PC-9 (cell line): Measurements from ENCODE around the gene SLC23A1. TPM values are rescaled to one million over a fixed set of nuclear protein-coding genes. Genes with fewer than 3 reads are reported as not detected.

Source experiments
- BruUV-seq: library from RNA; stranded (reverse); fragments of 400-500 nt; replicated peaks from 2 replicates; lab custom pipeline; 2021; lab: Mats Ljungman, UMichigan
- CTCF ChIA-PET: fragments of 300-600 bp; sonication (Branson Sonifier 250); formaldehyde crosslinking; loops from one replicate; lab custom pipeline; 2022; ENCODE audit warnings: antibody characterized with exemption; lab: Charles Lee
- POLR2A ChIA-PET: fragments of 300-600 bp; sonication (Branson Sonifier 250); formaldehyde crosslinking; loops from one replicate; lab custom pipeline; 2022; ENCODE audit warnings: antibody characterized with exemption; ENCODE audit not compliant: unreplicated experiment; lab: Charles Lee
- DNase-seq, 2 experiments: peaks; one replicate each; pipeline versions ENCODE4 v3.0.0 to v3.0.0-alpha.2; 2015 to 2022; ENCODE audit warnings: mixed read lengths in 1 of 2
- H2AFZ ChIP-seq: fragments of 200-600 bp; sonication (generic); 2 replicates; pipeline ENCODE4 v1.8.1; 2017; ENCODE audit warnings: antibody characterized with exemption
- H3F3A ChIP-seq: fragments of 200-600 bp; sonication (generic); 2 replicates; pipeline ENCODE4 v1.8.1; 2017; ENCODE audit warnings: antibody characterized with exemption, mild to moderate bottlenecking, low read depth; ENCODE audit not compliant: insufficient read depth
- H3K27ac ChIP-seq: fragments of 200-600 bp; sonication (generic); 2 replicates; pipeline ENCODE4 v1.6.1; 2016; ENCODE audit warnings: mixed run types
- H3K27me3 ChIP-seq: fragments of 200-600 bp; sonication (generic); 2 replicates; pipeline ENCODE4 v1.6.1; 2016; ENCODE audit warnings: low read depth, mixed run types; ENCODE audit not compliant: insufficient read depth
- H3K36me3 ChIP-seq: fragments of 200-600 bp; sonication (generic); 2 replicates; pipeline ENCODE4 v1.6.1; 2016; ENCODE audit warnings: low read depth, mixed run types
- H3K4me1 ChIP-seq: fragments of 200-600 bp; sonication (generic); replicated peaks from 2 replicates; pipeline ENCODE4 v1.6.1; 2016; ENCODE audit warnings: mixed run types; ENCODE audit not compliant: insufficient read depth
- H3K4me2 ChIP-seq: fragments of 200-600 bp; sonication (generic); 2 replicates; pipeline ENCODE4 v1.6.1; 2017; ENCODE audit warnings: mixed run types
- H3K4me3 ChIP-seq: fragments of 200-600 bp; sonication (generic); 2 replicates; pipeline ENCODE4 v1.6.1; 2016; ENCODE audit warnings: mixed run types
- H3K79me2 ChIP-seq: fragments of 200-600 bp; sonication (generic); 2 replicates; pipeline ENCODE4 v1.6.1; 2017; ENCODE audit warnings: low read depth, mixed run types
- H3K9me2 ChIP-seq: fragments of 200-600 bp; sonication (generic); 2 replicates; pipeline ENCODE4 v1.8.1; 2017; ENCODE audit warnings: mild to moderate bottlenecking; ENCODE audit not compliant: insufficient read depth
- H3K9me3 ChIP-seq: fragments of 200-600 bp; sonication (generic); 2 replicates; pipeline ENCODE4 v1.8.1; 2016; ENCODE audit warnings: low read depth; ENCODE audit not compliant: insufficient read depth
- H4K20me1 ChIP-seq: fragments of 200-600 bp; sonication (generic); 2 replicates; pipeline ENCODE4 v1.8.1; 2017; ENCODE audit not compliant: insufficient read depth
- EZH2 ChIP-seq: fragments of 200-600 bp; sonication (generic); IDR thresholded peaks from 2 replicates; pipeline ENCODE4 v1.8.0; 2017; ENCODE audit warnings: antibody characterized with exemption, low read depth
- intact Hi-C: fragments of 100-400 bp; cut with micrococcal nuclease; formaldehyde crosslinking; loops from one replicate; pipeline ENCODE4 v1.10.0; 2022; ENCODE audit not compliant: unreplicated experiment
- total RNA-seq: library from RNA; stranded (reverse); gene quantifications from 2 replicates; pipeline ENCODE4 v1.2.3, GENCODE V29; 2021
- TF ChIP-seq, protein P1 (sequence below): fragments of 200-600 bp; sonication (generic); conservative IDR thresholded peaks from 2 replicates; pipeline ENCODE4 v1.6.1; 2017; ENCODE audit warnings: mixed run types, antibody characterized with exemption, mild to moderate bottlenecking, moderate library complexity

The SLC23A1 gene
- total RNA-seq, 1 experiment from 2014 or later: 1.9 TPM

GRCh38 chr5:139416651-139417050 lies 33.6 kb upstream of the SLC23A1 start:
- H3K9me3 ChIP-seq: no peaks in the 10 kb centered on the region
- H3K36me3 ChIP-seq: no peaks in the 10 kb centered on the region
- no peak for TF ChIP-seq EZH2
- TF ChIP-seq, protein P1, sequence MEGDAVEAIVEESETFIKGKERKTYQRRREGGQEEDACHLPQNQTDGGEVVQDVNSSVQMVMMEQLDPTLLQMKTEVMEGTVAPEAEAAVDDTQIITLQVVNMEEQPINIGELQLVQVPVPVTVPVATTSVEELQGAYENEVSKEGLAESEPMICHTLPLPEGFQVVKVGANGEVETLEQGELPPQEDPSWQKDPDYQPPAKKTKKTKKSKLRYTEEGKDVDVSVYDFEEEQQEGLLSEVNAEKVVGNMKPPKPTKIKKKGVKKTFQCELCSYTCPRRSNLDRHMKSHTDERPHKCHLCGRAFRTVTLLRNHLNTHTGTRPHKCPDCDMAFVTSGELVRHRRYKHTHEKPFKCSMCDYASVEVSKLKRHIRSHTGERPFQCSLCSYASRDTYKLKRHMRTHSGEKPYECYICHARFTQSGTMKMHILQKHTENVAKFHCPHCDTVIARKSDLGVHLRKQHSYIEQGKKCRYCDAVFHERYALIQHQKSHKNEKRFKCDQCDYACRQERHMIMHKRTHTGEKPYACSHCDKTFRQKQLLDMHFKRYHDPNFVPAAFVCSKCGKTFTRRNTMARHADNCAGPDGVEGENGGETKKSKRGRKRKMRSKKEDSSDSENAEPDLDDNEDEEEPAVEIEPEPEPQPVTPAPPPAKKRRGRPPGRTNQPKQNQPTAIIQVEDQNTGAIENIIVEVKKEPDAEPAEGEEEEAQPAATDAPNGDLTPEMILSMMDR: no peak
- no peaks in the 10 kb centered on the region for H3K79me2 ChIP-seq
- no peak for DNase-seq
- H3K27me3 ChIP-seq: no peaks in the 10 kb centered on the region
- no peak overlapping the region for H2AFZ ChIP-seq
- POLR2A ChIA-PET: interaction anchor here (0.6 kb wide), 1 partner anchor 90 kb away, joined by 4 read pairs; no protein-coding TSS in a partner anchor
- intact Hi-C loops: no loop called here
- H3K4me1 ChIP-seq: no peaks in the 10 kb centered on the region
- no peaks in the 10 kb centered on the region for H3F3A ChIP-seq
- no peak overlapping the region for H3K27ac ChIP-seq
- H4K20me1 ChIP-seq: no peaks in the 10 kb centered on the region
- no peak overlapping the region for H3K4me3 ChIP-seq
- H3K9me2 ChIP-seq: no peaks in the 10 kb centered on the region
- BruUV-seq: no TSS peak
- CTCF ChIA-PET: no interaction called here
- H3K4me2 ChIP-seq: no peak overlapping the region

- ChIA-PET POLR2A (interaction anchor here (0.6 kb wide), 1 partner anchor 91 kb away, joined by 4 read pairs; no protein-coding TSS in a partner anchor), CTCF (no interaction called here)
- Histone ChIP-seq H3K27me3 (no peaks in the 10 kb centered on the region), H3K4me2 (no peak overlapping the region), H3K4me1 (no peaks in the 10 kb centered on the region), H3K9me3 (no peaks in the 10 kb centered on the region), H3F3A (no peaks in the 10 kb centered on the region), H3K4me3 (no peak overlapping the region), H4K20me1 (no peaks in the 10 kb centered on the region), H3K36me3 (no peaks in the 10 kb centered on the region), H3K79me2 (no peaks in the 10 kb centered on the region), H3K27ac (no peak overlapping the region), H3K9me2 (no peaks in the 10 kb centered on the region), H2AFZ (no peak overlapping the region)
- TF ChIP-seq EZH2: no peak
- TF ChIP-seq, protein P1: no peak
- DNase-seq: no peak
- BruUV-seq: no TSS peak
- intact Hi-C loops: no loop called here
These were observed 32.8 kb upstream of the SLC23A1 start for GRCh38 chr5:139415869-139416268.

GRCh38 chr5:139415221-139415861 lies 32.2 kb upstream of the SLC23A1 start:
- POLR2A ChIA-PET: interaction anchor here (0.7 kb wide), 1 partner anchor 73 kb away, joined by 3 read pairs; no protein-coding TSS in a partner anchor
- no TSS peak for BruUV-seq
- no peak for DNase-seq
- Histone ChIP-seq H3K4me1 (no peaks in the 10 kb centered on the region), H3K9me2 (no peaks in the 10 kb centered on the region), H3K9me3 (no peaks in the 10 kb centered on the region), H3K79me2 (no peaks in the 10 kb centered on the region), H3K27me3 (no peaks in the 10 kb centered on the region), H3K27ac (no peak overlapping the region), H3K4me2 (no peak overlapping the region), H3F3A (no peaks in the 10 kb centered on the region), H3K36me3 (no peaks in the 10 kb centered on the region), H2AFZ (no peak overlapping the region), H3K4me3 (no peak overlapping the region), H4K20me1 (no peaks in the 10 kb centered on the region)
- CTCF ChIA-PET: no interaction called here
- TF ChIP-seq EZH2: no peak
- TF ChIP-seq, protein P1: no peak
- intact Hi-C loops: no loop called here
